ENCODE results near the gene FAM43B. TPM values are rescaled to one million over a fixed set of nuclear protein-coding genes. Genes with fewer than 3 reads are reported as not detected.

The FAM43B gene
- total RNA-seq, 1 donor from 2014 or later, result not detected

DNA sequence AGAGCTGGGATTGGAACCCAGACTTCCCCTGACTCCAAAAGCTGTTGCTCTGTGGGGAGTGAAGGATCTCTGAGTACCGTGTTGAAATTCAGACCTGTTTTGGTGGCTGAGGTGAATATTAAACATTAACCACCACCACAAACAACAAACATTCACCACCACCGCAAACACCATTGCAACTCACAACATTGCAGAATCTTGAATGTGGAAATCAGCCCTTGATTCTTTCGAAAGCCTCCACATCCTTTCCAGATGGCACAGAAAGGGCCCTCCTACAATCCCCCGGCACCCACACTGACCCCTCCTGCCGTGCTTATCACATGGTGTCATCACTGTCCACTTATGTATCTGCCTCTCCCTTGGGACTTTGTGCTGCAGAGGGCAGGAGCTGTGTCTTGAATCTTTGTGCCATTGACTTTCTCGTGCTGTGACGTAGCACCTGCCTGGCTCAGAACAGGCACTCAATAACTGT is 38.0 kb downstream of the FAM43B start:
- no peak for DNase-seq

DNA sequence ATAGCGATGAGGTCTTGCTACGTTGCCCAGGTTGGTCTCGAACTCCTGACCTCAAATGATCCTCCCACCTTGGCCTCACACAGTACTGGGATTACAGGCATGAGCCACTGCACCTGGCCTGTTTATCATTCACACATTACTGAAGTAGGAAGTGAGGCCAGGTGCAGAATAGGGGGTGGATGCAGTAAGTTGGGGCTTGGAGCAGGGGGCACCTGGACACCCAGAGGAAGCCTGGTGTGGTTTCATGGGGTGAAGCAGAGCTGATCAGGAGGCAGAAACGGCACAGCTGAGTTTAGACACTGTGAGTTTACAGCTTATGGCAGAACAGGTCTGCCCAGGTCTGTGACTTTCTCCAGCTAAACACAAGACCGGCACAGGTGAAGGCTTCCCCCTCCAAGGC is 41.4 kb downstream of the FAM43B start:
- DNase-seq, result no peak

- no peak for DNase-seq
Observed at GRCh38 chr1:20594746-20595145, 42.4 kb downstream of the FAM43B start.

DNA sequence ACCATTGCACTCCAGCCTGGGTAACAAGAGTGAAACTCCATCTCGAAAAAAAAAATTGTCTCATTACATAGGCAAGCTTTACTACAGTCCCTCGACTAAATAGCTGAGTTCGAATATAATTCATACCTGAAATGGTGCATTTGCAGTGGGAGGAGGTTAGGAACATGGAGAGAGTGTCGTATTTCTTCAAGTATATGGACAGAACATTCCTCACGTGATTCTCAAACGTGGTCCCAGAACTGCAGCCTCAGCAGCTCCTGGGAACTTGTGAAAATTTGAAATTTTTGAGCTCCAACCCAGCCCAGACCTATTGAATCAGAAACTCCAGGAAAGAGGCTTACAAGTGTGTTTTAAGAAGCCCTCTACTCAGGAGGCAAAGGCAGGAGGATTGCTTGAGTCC is 43.7 kb downstream of the FAM43B start:
- no peak for DNase-seq

- no peak for DNase-seq
Observed at GRCh38 chr1:20597650-20598049, 45.3 kb downstream of the FAM43B start.

DNA sequence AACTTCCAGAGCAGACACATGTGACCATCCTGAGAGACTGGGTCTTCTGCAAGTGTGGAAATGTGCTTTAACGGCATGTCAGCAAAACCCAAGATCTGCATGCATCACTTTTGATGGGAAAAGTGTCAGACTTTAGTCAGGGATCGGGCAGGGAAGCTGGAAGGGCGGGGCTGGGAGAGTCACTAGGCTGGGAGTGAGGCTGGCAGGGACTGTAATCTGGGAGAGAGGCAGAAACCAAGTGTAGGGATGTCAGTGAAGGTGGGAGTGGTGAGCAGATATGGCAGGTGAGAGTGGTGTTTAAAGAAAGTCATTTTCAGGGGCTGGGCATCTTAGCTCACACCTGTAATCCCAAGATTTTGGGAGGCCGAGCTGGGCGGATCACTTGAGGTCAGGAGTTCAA is 47.8 kb downstream of the FAM43B start:
- DNase-seq, result no peak

DNA sequence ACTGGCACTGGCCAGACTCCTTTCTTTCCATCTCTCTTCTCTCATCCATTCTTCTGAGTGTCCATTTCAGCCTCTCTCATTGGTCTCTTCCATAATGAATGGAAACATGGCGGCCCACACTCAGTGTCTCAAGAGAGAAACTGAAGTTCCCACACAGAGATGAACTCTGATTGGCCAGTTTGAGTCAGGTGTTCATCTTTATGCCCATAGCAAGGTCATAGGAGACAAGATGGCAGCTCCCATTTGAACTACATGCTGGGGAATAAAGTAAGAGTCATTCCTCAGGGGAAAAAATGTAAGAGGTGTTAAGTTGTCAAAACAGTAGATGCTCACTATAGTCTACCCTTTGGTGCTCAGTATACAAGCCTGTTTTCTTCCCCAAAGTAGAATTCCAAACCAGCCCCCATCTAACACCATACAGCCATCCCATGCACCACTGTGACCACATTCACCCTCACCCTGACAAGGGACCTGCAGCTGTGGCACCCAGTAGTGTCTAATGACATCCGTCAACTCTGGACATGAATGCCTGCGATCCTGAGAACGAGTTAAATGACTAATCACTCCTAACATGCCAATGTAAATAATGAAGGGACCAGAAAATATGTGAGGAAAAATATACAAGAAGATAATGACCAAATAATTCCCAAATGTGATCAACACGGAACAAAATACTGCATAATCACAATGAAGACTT is 48.9 kb downstream of the FAM43B start:
- DNase-seq, result no peak

GRCh38 chr1:20602851-20603450 is 50.6 kb downstream of the FAM43B start:
- DNase-seq, result no peak

GRCh38 chr1:20603504-20604464 is 51.4 kb downstream of the FAM43B start:
- DNase-seq, result no peak

Other genes starting within 250 kb of the FAM43B start
- gene CAMK2N1, start 66.4 kb upstream of the FAM43B start, total RNA-seq, result 2.2 TPM
- 28.1 TPM for gene MUL1, start 44.4 kb upstream of the FAM43B start, total RNA-seq
- gene CDA, start 36.5 kb downstream of the FAM43B start, total RNA-seq, result not detected
- gene PINK1, start 80.9 kb downstream of the FAM43B start, total RNA-seq, result 59.7 TPM
- gene DDOST, start 108.8 kb downstream of the FAM43B start, total RNA-seq, result 124 TPM
- 2.4 TPM for gene KIF17, start 165.4 kb downstream of the FAM43B start, total RNA-seq
- not detected for gene SH2D5, start 180.1 kb downstream of the FAM43B start, total RNA-seq
- gene HP1BP3, start 234.7 kb downstream of the FAM43B start, total RNA-seq, result 287 TPM